ENCODE results near the gene CRTC2. TPM values are rescaled to one million over a fixed set of nuclear protein-coding genes. Genes with fewer than 3 reads are reported as not detected.
A peak's percentile ranks its signal among the peaks of the same experiment; 100 is the strongest.

CRTC2 gene
- total and polyA plus RNA-seq, 2 of the 4 experiments (the other 2 are of a cell fraction) = 2.7 to 20.1 TPM

DNA sequence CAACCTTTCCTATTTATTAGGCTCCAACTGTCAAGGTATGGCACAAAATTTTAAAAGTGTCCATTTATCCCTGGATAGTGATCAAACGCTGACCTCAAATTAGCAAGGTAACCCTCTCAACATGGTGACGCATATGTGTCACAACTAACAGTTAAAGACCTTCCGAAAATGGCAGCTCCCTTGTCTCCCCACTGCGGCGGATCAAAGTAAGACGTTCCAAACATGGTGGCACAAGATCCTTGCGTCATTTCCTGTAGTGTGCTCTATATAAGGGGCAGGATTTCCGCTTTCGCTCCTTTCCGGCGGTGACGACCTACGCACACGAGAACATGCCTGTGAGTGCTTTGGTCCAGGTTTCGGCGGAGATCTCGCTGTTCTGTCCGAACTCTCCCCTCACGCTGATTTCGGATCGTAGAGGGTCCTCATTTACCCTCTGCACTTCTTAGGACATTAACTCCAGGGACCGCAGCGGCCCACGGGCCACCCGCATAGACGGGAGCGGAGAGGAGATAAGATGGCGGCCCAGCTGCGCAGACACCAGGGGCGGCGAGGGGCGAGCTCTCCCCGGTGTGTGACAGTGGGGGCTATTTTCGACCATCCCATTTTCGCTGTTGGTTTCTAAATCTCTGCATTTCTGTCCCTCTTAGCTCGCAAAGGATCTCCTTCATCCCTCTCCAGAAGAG, 32.2 kb upstream of the CRTC2 start, which contains the start of gene RPS27:
TSS of gene RPS27 (plus strand) at position 295 of the 683 bp plus-strand sequence. CDS start at position 330, 35 bp downstream.
- peak within 1 kb of the TSS; percentile 6 to 99 for H4K8ac ChIP-seq (ENCODE audit: low read depth in 2 of 2, low read length in 2 of 2)
- intact Hi-C loops (cut with micrococcal nuclease) (loop anchor here (2.0 kb wide), 2 partner anchors 166 to 192 kb away; no protein-coding TSS in a partner anchor), dilution Hi-C loops (cut with HindIII; ENCODE audit: low sequenced_read_pairs, unreplicated experiment) (no loop called here), in situ Hi-C loops (cut with MboI; ENCODE audit: low sequenced_read_pairs) (no loop called here)
- peak within 1 kb of the TSS; percentile 63 for H4K5ac ChIP-seq (ENCODE audit: low read depth, low read length)
- peak within 1 kb of the TSS; percentile 99 for H2AK9ac ChIP-seq (replicated peaks; ENCODE audit: low read depth, low read length, poor library complexity)
- H3K18ac ChIP-seq (ENCODE audit: low read depth, low read length) = peak within 1 kb of the TSS; percentile 56
- H3K56ac ChIP-seq (ENCODE audit: extremely low read depth, insufficient read depth, low read length) = peak within 1 kb of the TSS; percentile 94
- H3K79me1 ChIP-seq (ENCODE audit: low read depth in 1 of 2, low read length in 2 of 2) = peaks cover 21 to 44% of the 10 kb centered on the region in 2 experiments
- H3K4ac ChIP-seq (ENCODE audit: low read depth, low read length) = peak within 1 kb of the TSS; percentile 99
- H2AFZ ChIP-seq (replicated peaks; ENCODE audit: low read length, poor library complexity) = peak within 1 kb of the TSS; percentile 88
- H2BK5ac ChIP-seq (ENCODE audit: low read depth, low read length, poor library complexity, severe bottlenecking) = peak within 1 kb of the TSS; percentile 94
- peak within 1 kb of the TSS; percentile 57 for H3K4me3 ChIP-seq (ENCODE audit: insufficient read depth, low read depth, low read length)
- H3K14ac ChIP-seq (replicated peaks; ENCODE audit: low read depth, low read length) = peak within 1 kb of the TSS; percentile 100
- H3K27ac ChIP-seq (ENCODE audit: insufficient read depth, low read length) = peak within 1 kb of the TSS; percentile 83
- peak within 1 kb of the TSS; percentile 98 for H2AK5ac ChIP-seq (ENCODE audit: low read depth, low read length)
- no peak within 1 kb of the TSS; the same call in 2 of the 3 replicates for H2BK15ac ChIP-seq (ENCODE audit: low read depth, low read length)
- ChIA-PET POLR2A (ENCODE audit: unreplicated experiment) (interaction anchor here (0.5 to 1.0 kb wide), 11 partner anchors 9 to 263 kb away, joined by 3 to 18 read pairs (median 4); partner anchors contain the start of genes CREB3L4, CRTC2 and INTS3), CTCF (interaction anchor here (0.6 kb wide), 1 partner anchor 40 kb away, joined by 3 read pairs; no protein-coding TSS in a partner anchor)
- peak within 1 kb of the TSS; percentile 41; the same call in 1 of the 2 replicates for H2BK20ac ChIP-seq (ENCODE audit: low read depth, low read length)
- H3K23ac ChIP-seq (ENCODE audit: low read depth, low read length) = peak within 1 kb of the TSS; percentile 99
- H3K9me3 ChIP-seq (ENCODE audit: control insufficient read depth, insufficient read depth, low read length) = no peaks in the 10 kb centered on the region
- H3K4me1 ChIP-seq (ENCODE audit: control insufficient read depth, insufficient read depth, low read length) = 0 out of 2 replicates have a peak, but pooled peaks cover 2% of the 10 kb centered on the region
- DNase-seq (peak; percentile 99), ATAC-seq (ENCODE audit: low read depth) (peak; percentile 55)
- no peaks in the 10 kb centered on the region for H3K27me3 ChIP-seq (ENCODE audit: control insufficient read depth, insufficient read depth, low read length)
- peaks cover 4% of the 10 kb centered on the region; the same call in 1 of the 2 replicates for H3K9me1 ChIP-seq (ENCODE audit: insufficient read depth, low read length)
- peak within 1 kb of the TSS; percentile 64; the same call in 1 of the 2 replicates for H2BK120ac ChIP-seq (ENCODE audit: low read depth, low read length)
- BruUV-seq (replicated peaks) = no TSS peak
- peaks cover 23% of the 10 kb centered on the region; the same call in 1 of the 2 replicates for H4K20me1 ChIP-seq (ENCODE audit: insufficient read depth, low read length)
- WGBS, 2 experiments (ENCODE audit: extremely low coverage in 2 of 2, insufficient read length in 1 of 2) = 0% methylated on average over 2 of the region's 36 CpGs; no CpG with 5 or more reads in 1 of the 2 experiments
- H4K91ac ChIP-seq (ENCODE audit: insufficient read depth, low read depth, low read length) = peak within 1 kb of the TSS; percentile 93
- H3K9ac ChIP-seq (ENCODE audit: low read depth, low read length) = peak within 1 kb of the TSS; percentile 86
- H3K4me2 ChIP-seq (ENCODE audit: low read depth, low read length) = peak within 1 kb of the TSS; percentile 86
- H3K36me3 ChIP-seq (ENCODE audit: control insufficient read depth, insufficient read depth, low read length) = peaks cover 27% of the 10 kb centered on the region
- TF ChIP-seq, protein P1, sequence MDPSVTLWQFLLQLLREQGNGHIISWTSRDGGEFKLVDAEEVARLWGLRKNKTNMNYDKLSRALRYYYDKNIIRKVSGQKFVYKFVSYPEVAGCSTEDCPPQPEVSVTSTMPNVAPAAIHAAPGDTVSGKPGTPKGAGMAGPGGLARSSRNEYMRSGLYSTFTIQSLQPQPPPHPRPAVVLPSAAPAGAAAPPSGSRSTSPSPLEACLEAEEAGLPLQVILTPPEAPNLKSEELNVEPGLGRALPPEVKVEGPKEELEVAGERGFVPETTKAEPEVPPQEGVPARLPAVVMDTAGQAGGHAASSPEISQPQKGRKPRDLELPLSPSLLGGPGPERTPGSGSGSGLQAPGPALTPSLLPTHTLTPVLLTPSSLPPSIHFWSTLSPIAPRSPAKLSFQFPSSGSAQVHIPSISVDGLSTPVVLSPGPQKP (IDR thresholded peaks at IDR 0.05; ENCODE audit: borderline replicate concordance, low read depth, low read length) = 0 out of 2 replicates have a peak, but pooled peaks have one; percentile 30
- TF ChIP-seq RAD21 (IDR thresholded peaks at IDR 0.05; ENCODE audit: low read length) = no peak
- TF ChIP-seq RFX5 (IDR thresholded peaks at IDR 0.05; ENCODE audit: low read depth, low read length) = no peak
- peak; percentile 73; the same call in 1 of the 2 replicates for TF ChIP-seq MXI1 (IDR thresholded peaks at IDR 0.05; ENCODE audit: borderline replicate concordance, low read depth, low read length)
- TF ChIP-seq CHD1 (IDR thresholded peaks at IDR 0.05; ENCODE audit: low read depth, low read length) = peak; percentile 60; the same call in 1 of the 2 replicates
- peak; percentile 76 for TF ChIP-seq BHLHE40 (IDR thresholded peaks at IDR 0.05; ENCODE audit: low read depth, low read length)
- TF ChIP-seq, protein P2, sequence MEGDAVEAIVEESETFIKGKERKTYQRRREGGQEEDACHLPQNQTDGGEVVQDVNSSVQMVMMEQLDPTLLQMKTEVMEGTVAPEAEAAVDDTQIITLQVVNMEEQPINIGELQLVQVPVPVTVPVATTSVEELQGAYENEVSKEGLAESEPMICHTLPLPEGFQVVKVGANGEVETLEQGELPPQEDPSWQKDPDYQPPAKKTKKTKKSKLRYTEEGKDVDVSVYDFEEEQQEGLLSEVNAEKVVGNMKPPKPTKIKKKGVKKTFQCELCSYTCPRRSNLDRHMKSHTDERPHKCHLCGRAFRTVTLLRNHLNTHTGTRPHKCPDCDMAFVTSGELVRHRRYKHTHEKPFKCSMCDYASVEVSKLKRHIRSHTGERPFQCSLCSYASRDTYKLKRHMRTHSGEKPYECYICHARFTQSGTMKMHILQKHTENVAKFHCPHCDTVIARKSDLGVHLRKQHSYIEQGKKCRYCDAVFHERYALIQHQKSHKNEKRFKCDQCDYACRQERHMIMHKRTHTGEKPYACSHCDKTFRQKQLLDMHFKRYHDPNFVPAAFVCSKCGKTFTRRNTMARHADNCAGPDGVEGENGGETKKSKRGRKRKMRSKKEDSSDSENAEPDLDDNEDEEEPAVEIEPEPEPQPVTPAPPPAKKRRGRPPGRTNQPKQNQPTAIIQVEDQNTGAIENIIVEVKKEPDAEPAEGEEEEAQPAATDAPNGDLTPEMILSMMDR (conservative IDR thresholded peaks at IDR 0.05; ENCODE audit: low read depth, low read length) = no peak
- TF ChIP-seq CEBPB (IDR thresholded peaks at IDR 0.05; ENCODE audit: low read depth, low read length) = peak; percentile 93
- TF ChIP-seq MAZ (IDR thresholded peaks at IDR 0.05; ENCODE audit: borderline replicate concordance, low read depth, low read length) = peak; percentile 58; the same call in 1 of the 2 replicates
- TF ChIP-seq MAFK (IDR thresholded peaks at IDR 0.05; ENCODE audit: low read depth, low read length) = no peak
- no peak for TF ChIP-seq SMC3 (IDR thresholded peaks at IDR 0.05; ENCODE audit: low read depth, low read length)
- peak; percentile 100 for TF ChIP-seq POLR2A (IDR thresholded peaks at IDR 0.05; ENCODE audit: low read depth, low read length)
- TF ChIP-seq, protein P3, sequence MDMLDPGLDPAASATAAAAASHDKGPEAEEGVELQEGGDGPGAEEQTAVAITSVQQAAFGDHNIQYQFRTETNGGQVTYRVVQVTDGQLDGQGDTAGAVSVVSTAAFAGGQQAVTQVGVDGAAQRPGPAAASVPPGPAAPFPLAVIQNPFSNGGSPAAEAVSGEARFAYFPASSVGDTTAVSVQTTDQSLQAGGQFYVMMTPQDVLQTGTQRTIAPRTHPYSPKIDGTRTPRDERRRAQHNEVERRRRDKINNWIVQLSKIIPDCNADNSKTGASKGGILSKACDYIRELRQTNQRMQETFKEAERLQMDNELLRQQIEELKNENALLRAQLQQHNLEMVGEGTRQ (IDR thresholded peaks at IDR 0.05; ENCODE audit: low read depth, low read length) = peak; percentile 3

All from IMR-90 (cell line).